ENCODE measurements around the gene CDC14B. TPM values are rescaled to one million over a fixed set of nuclear protein-coding genes. Genes with fewer than 3 reads are reported as not detected.
"Not testable (repeated sequence)": the region's sequence is repeated elsewhere in the genome, so short reads cannot be mapped to it uniquely, and the experiment has no call there.

Gene CDC14B
- total RNA-seq, 1 donor from 2014 or later = 29.2 TPM

DNA sequence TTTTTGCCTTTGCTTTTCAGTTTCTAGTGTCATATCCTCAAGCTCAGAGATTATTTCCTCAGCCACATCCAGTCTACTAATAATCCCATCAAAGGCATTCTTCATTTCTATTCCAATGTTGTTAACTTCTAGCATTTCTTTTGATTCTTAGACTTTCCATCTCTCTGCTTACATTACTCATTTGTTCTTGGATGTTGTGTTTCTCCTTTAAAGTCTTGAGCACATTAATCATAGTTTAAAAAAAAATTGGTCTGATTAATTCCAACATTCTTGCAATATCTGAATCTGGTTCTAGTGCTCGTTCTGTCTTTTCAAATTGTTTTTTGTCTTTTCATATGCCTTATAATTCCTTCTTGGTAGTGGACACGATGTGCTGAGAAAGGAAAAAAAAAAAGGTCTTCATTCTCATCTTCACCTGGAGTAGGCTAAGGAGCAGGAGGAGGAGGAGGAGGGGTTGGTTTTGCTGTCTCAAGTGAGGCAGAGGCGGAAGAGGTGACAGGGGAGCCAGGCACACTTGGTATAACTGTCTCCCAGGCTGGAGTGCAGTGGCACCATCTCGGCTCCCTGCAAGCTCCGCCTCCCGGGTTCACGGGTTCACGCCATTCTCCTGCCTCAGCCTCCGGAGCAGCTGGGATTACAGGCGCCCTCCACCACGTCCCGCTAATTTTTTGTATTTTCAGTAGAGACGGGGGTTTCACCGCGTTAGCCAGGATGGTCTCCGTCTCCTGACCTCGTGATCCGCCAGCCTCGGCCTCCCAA, 19.1 kb upstream of the CDC14B start:
- Mint-ChIP-seq H3K36me3 (ENCODE audit: low read depth) (no peaks in the 10 kb centered on the region), H3K4me1 (no peaks in the 10 kb centered on the region), H3K27ac (ENCODE audit: unreplicated experiment) (no peak overlapping the region), H3K27me3 (ENCODE audit: low read depth) (no peaks in the 10 kb centered on the region), H3K9me3 (no peaks in the 10 kb centered on the region), H3K4me3 (no peak overlapping the region)
- no peak for TF ChIP-seq CTCF (conservative IDR thresholded peaks at IDR 0.05)
- DNase-seq (ENCODE audit: low read depth, low spot score) = no peak

DNA sequence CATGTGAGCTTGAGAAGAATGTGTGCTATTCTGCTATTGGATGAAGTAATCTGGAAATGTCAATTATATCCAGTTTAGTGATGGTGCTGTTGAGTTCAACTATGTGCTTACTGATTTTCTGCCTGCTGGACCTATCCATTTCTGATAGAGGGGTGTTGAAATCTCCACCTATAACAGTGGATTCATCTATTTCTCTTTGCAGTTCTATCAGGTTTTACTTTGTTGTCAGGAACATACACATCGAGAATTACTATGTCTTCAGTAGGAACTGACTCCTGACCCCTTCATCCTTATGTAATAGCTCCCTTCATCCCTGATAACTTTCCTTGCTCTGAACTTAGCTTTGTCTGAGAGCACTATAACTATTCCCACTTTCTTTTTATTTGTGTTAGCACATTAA, 16.7 kb upstream of the CDC14B start:
- no peaks in the 10 kb centered on the region for H3K9me3 Mint-ChIP-seq
- TF ChIP-seq CTCF (conservative IDR thresholded peaks at IDR 0.05) = no peak
- no peak overlapping the region for H3K4me3 Mint-ChIP-seq
- no peaks in the 10 kb centered on the region for H3K27me3 Mint-ChIP-seq (ENCODE audit: low read depth)
- no peak for DNase-seq (ENCODE audit: low read depth, low spot score)
- H3K27ac Mint-ChIP-seq (ENCODE audit: unreplicated experiment) = no peak overlapping the region
- no peaks in the 10 kb centered on the region for H3K36me3 Mint-ChIP-seq (ENCODE audit: low read depth)
- no peaks in the 10 kb centered on the region for H3K4me1 Mint-ChIP-seq

- not testable (repeated sequence) for H3K36me3 Mint-ChIP-seq (ENCODE audit: low read depth); H3K4me3 Mint-ChIP-seq; H3K9me3 Mint-ChIP-seq; H3K27me3 Mint-ChIP-seq (ENCODE audit: low read depth); DNase-seq (ENCODE audit: low read depth, low spot score); H3K4me1 Mint-ChIP-seq; H3K27ac Mint-ChIP-seq (ENCODE audit: unreplicated experiment)
These were observed 13.9 kb upstream of the CDC14B start for GRCh38 chr9:96633579-96633978.

DNA sequence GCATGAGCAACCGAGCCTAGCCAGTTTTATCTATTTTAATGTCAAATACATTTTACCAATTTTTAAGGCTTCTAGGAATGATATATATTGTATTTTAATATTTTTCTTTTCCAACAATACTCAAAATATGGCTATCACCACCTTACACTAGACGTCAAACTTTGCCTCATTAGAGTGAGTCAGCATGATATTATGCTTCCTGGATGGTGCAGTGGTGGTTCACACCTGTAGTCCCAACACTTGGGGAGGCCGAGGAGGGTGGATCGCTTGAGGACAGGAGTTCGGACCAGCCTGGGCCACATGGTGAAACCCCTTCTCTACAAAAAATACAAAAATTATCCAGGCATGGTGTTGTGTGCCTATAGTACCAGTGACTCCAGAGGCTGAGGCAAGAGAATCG, 7.3 kb upstream of the CDC14B start:
- no peak for DNase-seq (ENCODE audit: low read depth, low spot score)
- Mint-ChIP-seq H3K27me3 (ENCODE audit: low read depth) (peaks cover 9% of the 10 kb centered on the region), H3K36me3 (ENCODE audit: low read depth) (no peaks in the 10 kb centered on the region), H3K4me3 (no peak overlapping the region), H3K4me1 (peaks cover under 1% of the 10 kb centered on the region), H3K9me3 (no peaks in the 10 kb centered on the region), H3K27ac (ENCODE audit: unreplicated experiment) (no peak overlapping the region)
- TF ChIP-seq CTCF (conservative IDR thresholded peaks at IDR 0.05) = no peak

DNA sequence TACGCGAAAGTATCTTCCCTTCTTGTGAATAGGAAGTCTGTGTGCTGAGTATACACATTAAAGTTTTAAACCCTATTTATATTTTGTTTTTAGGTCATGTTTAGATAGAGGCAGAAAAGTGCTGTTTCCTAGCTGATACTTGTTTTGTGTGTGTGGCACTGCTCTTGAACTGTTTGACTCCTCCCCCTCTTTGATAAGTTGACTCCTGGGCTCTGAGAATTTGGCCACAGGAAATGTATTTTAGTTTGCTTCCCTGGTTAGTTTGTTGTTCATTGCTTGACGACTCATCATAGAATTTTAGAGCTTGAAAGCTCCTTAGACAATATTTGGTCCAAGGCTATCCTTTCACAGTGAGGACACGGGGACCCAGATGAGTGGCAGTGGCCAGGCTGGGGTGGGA, 2.0 kb upstream of the CDC14B start:
- DNase-seq (ENCODE audit: low read depth, low spot score) = no peak
- Mint-ChIP-seq H3K27me3 (ENCODE audit: low read depth) (peaks cover 3% of the 10 kb centered on the region), H3K9me3 (no peaks in the 10 kb centered on the region), H3K4me1 (peaks cover 38% of the 10 kb centered on the region), H3K36me3 (ENCODE audit: low read depth) (no peaks in the 10 kb centered on the region), H3K27ac (ENCODE audit: unreplicated experiment) (no peak overlapping the region), H3K4me3 (peak overlapping the region; percentile 52)
- no peak for TF ChIP-seq CTCF (conservative IDR thresholded peaks at IDR 0.05)

- H3K9me3 Mint-ChIP-seq = no peaks in the 10 kb centered on the region
- peaks cover 38% of the 10 kb centered on the region for H3K4me1 Mint-ChIP-seq
- H3K4me3 Mint-ChIP-seq = peak overlapping the region; percentile 95
- peak; percentile 27 for TF ChIP-seq CTCF (conservative IDR thresholded peaks at IDR 0.05)
- no peaks in the 10 kb centered on the region for H3K36me3 Mint-ChIP-seq (ENCODE audit: low read depth)
- no peak overlapping the region for H3K27ac Mint-ChIP-seq (ENCODE audit: unreplicated experiment)
- DNase-seq (ENCODE audit: low read depth, low spot score) = no peak
- peaks cover 3% of the 10 kb centered on the region for H3K27me3 Mint-ChIP-seq (ENCODE audit: low read depth)
These were observed 1.2 kb upstream of the CDC14B start for GRCh38 chr9:96620832-96621269.
